Measurements from ENCODE around the gene INPP4B. TPM values are rescaled to one million over a fixed set of nuclear protein-coding genes. Genes with fewer than 3 reads are reported as not detected.

INPP4B gene
- total RNA-seq, 1 experiment from 2014 or later = 41.0 TPM

DNA sequence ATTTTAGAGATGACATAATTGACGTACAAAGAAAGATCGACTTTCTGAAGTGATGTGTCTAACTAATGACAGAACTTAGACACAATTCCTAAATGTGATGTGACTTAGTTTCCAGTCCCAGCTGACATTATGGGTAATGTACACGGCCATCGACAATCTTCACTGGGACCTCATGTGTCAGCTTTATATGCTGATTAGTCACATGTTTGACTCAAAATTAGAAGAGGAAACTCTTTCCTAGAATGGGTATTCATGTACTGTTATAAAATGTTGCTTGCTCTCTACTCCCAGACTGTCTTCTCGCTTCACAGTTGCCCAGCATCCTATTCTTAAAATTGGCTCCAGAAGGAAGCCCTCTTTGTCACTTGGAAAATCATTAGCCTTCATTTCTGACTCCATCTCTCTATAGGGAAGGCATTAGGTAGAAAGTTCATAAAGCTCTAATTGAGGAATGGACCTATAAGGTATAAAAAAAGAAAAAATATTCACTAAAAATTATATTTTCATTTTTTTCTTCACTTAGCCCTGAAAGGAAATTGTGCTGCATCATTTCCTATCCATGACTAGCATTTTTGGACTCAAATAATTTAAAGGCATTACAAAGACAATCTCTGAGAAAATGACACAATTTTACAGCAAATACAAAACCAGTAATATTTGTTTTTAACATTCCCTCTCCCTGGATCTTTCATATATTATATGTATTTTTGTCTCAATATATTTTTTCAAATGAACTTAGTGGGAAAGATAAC, 554.6 kb downstream of the INPP4B start:
- Histone ChIP-seq H3K27me3 (ENCODE audit: low read length) (no peaks in the 10 kb centered on the region), H2AFZ (ENCODE audit: low read length) (no peak overlapping the region), H3K27ac (ENCODE audit: low read length) (no peak overlapping the region), H3F3A (ENCODE audit: low read length, unreplicated experiment) (no peaks in the 10 kb centered on the region), H3K9me2 (replicated peaks; ENCODE audit: low read length) (no peaks in the 10 kb centered on the region), H3K9me3 (ENCODE audit: low read length) (no peaks in the 10 kb centered on the region), H3K79me2 (ENCODE audit: low read length) (no peaks in the 10 kb centered on the region), H3K4me3 (ENCODE audit: low read length) (no peak overlapping the region), H3K36me3 (ENCODE audit: low read depth, low read length) (no peaks in the 10 kb centered on the region), H3K9ac (ENCODE audit: low read length) (no peak overlapping the region), H3K4me1 (ENCODE audit: insufficient read depth, low read length) (no peaks in the 10 kb centered on the region; the same call in 1 of the 2 replicates), H4K20me1 (ENCODE audit: low read length) (no peaks in the 10 kb centered on the region), H3K4me2 (ENCODE audit: low read length) (no peak overlapping the region)
- BruUV-seq (replicated peaks) = no TSS peak
- ATAC-seq (no peak), DNase-seq (no peak)
- intact Hi-C loops (cut with micrococcal nuclease) = no loop called here
- ChIA-PET POLR2A (ENCODE audit: unreplicated experiment) (no interaction called here), CTCF (no interaction called here)
- TF ChIP-seq, protein P1, sequence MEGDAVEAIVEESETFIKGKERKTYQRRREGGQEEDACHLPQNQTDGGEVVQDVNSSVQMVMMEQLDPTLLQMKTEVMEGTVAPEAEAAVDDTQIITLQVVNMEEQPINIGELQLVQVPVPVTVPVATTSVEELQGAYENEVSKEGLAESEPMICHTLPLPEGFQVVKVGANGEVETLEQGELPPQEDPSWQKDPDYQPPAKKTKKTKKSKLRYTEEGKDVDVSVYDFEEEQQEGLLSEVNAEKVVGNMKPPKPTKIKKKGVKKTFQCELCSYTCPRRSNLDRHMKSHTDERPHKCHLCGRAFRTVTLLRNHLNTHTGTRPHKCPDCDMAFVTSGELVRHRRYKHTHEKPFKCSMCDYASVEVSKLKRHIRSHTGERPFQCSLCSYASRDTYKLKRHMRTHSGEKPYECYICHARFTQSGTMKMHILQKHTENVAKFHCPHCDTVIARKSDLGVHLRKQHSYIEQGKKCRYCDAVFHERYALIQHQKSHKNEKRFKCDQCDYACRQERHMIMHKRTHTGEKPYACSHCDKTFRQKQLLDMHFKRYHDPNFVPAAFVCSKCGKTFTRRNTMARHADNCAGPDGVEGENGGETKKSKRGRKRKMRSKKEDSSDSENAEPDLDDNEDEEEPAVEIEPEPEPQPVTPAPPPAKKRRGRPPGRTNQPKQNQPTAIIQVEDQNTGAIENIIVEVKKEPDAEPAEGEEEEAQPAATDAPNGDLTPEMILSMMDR (conservative IDR thresholded peaks at IDR 0.05; ENCODE audit: low read depth, low read length) = no peak
- no peak for TF ChIP-seq EZH2phosphoT487 (IDR thresholded peaks at IDR 0.05; ENCODE audit: borderline replicate concordance, low read length)
- TF ChIP-seq EZH2 (IDR thresholded peaks at IDR 0.05; ENCODE audit: low read length, unreplicated experiment) = no peak

DNA sequence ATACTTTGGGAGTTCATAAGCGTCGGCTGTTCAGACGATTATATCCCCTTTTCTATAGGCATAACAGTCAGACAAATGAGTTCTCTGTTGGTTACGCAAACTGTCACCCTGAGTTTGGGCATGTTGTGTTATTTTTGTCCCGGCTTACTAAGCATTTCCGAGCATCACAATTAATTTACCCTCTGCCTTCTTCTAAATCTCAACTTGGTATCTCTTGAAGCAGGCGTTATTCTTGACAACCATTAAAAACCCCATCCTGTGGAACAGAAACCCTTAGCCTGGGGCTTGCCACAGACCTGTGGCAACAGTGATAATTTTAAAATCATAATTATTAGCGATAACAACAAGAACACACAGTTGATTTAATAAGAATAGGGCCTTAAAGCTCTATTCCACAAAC, 558.7 kb downstream of the INPP4B start:
- CTCF ChIA-PET = no interaction called here
- no peaks in the 10 kb centered on the region for H3K27me3 ChIP-seq (ENCODE audit: low read length)

More for the DNA sequence above, 558.7 kb downstream of the INPP4B start:
- ATAC-seq (no peak), DNase-seq (no peak)
- H3K36me3 ChIP-seq (ENCODE audit: low read depth, low read length) = no peaks in the 10 kb centered on the region
- no peak overlapping the region for H3K27ac ChIP-seq (ENCODE audit: low read length)
- H3F3A ChIP-seq (ENCODE audit: low read length, unreplicated experiment) = no peaks in the 10 kb centered on the region
- intact Hi-C loops (cut with micrococcal nuclease) = loop anchor here (10.0 kb wide), 1 partner anchor 117 kb away; no protein-coding TSS in a partner anchor
- no peak overlapping the region for H3K9ac ChIP-seq (ENCODE audit: low read length)
- no peaks in the 10 kb centered on the region for H3K9me2 ChIP-seq (replicated peaks; ENCODE audit: low read length)
- H3K4me2 ChIP-seq (ENCODE audit: low read length) = no peak overlapping the region
- TF ChIP-seq EZH2 (IDR thresholded peaks at IDR 0.05; ENCODE audit: low read length, unreplicated experiment) (no peak), EZH2phosphoT487 (IDR thresholded peaks at IDR 0.05; ENCODE audit: borderline replicate concordance, low read length) (no peak)
- TF ChIP-seq, protein P1 (conservative IDR thresholded peaks at IDR 0.05; ENCODE audit: low read depth, low read length) = no peak
- no peak overlapping the region for H3K4me3 ChIP-seq (ENCODE audit: low read length)
- no peaks in the 10 kb centered on the region for H4K20me1 ChIP-seq (ENCODE audit: low read length)
- H3K4me1 ChIP-seq (ENCODE audit: insufficient read depth, low read length) = no peaks in the 10 kb centered on the region
- no peak overlapping the region for H2AFZ ChIP-seq (ENCODE audit: low read length)
- BruUV-seq (replicated peaks) = no TSS peak
- no peaks in the 10 kb centered on the region for H3K79me2 ChIP-seq (ENCODE audit: low read length)
- POLR2A ChIA-PET (ENCODE audit: unreplicated experiment) = interaction anchor here (0.6 kb wide), 1 partner anchor 544 kb away, joined by 3 read pairs; no protein-coding TSS in a partner anchor
- H3K9me3 ChIP-seq (ENCODE audit: low read length) = no peaks in the 10 kb centered on the region

Measured in PC-3 (cell line).